T-helper 17 cell (primary cell): ENCODE data around the gene PPP1R12B. TPM values are rescaled to one million over a fixed set of nuclear protein-coding genes. Genes with fewer than 3 reads are reported as not detected.
A peak's percentile ranks its signal among the peaks of the same experiment; 100 is the strongest.
"Not testable (repeated sequence)": the region's sequence is repeated elsewhere in the genome, so short reads cannot be mapped to it uniquely, and the experiment has no call there.

ENCODE experiments used
- ATAC-seq: fragments of 150-1000 bp; cut with Tn5 transposase; 2 replicates; pipeline ENCODE4 v1.10.0; 2021; ENCODE audit warnings: mild to moderate bottlenecking, moderate library complexity
- DNase-seq, 3 donors: peaks; one replicate each; pipeline versions ENCODE4 v3.0.0 to v3.0.0-alpha.2; 2020 to 2021
- H3K9me3 ChIP-seq: one replicate; pipeline ENCODE4 v1.7.0; 2013; ENCODE audit warnings: low read length, mild to moderate bottlenecking; ENCODE audit not compliant: control insufficient read depth, poor library complexity, severe bottlenecking
- H3K27ac Mint-ChIP-seq: one replicate; pipeline ENCODE4 v1.8.0; 2022; ENCODE audit warnings: mild to moderate bottlenecking, moderate library complexity, mixed read lengths
- H3K27me3 Mint-ChIP-seq: one replicate; pipeline ENCODE4 v1.8.0; 2022; ENCODE audit warnings: mixed read lengths
- H3K36me3 Mint-ChIP-seq: one replicate; pipeline ENCODE4 v1.8.0; 2022; ENCODE audit warnings: low read depth, mixed read lengths
- H3K4me1 Mint-ChIP-seq: one replicate; pipeline ENCODE4 v1.8.0; 2022; ENCODE audit warnings: mild to moderate bottlenecking, mixed read lengths
- H3K4me3 Mint-ChIP-seq: one replicate; pipeline ENCODE4 v1.8.0; 2022; ENCODE audit warnings: mild to moderate bottlenecking, moderate library complexity, mixed read lengths
- total RNA-seq, 4 donors: library from RNA in 2 of 4; stranded (reverse) in 2 of 4; gene quantifications; one replicate each; pipeline ENCODE4 v1.2.3 and lab custom pipeline; 2022 to 2026

The PPP1R12B gene
- total RNA-seq, 2 donors from 2014 or later = 28.6 to 30.4 TPM

GRCh38 chr1:202451641-202452040 is 103.1 kb downstream of the PPP1R12B start:
- not testable (repeated sequence) for H3K36me3 Mint-ChIP-seq, ATAC-seq, H3K4me3 Mint-ChIP-seq, H3K9me3 ChIP-seq, H3K27me3 Mint-ChIP-seq, DNase-seq, H3K4me1 Mint-ChIP-seq, H3K27ac Mint-ChIP-seq

- Mint-ChIP-seq H3K27me3 (no peaks in the 10 kb centered on the region), H3K36me3 (peaks cover 4% of the 10 kb centered on the region)
- no peaks in the 10 kb centered on the region for H3K9me3 ChIP-seq
Observed at GRCh38 chr1:202452508-202452907, 104.0 kb downstream of the PPP1R12B start.

GRCh38 chr1:202456372-202457169 is 108.1 kb downstream of the PPP1R12B start:
- not testable (repeated sequence) for H3K4me1 Mint-ChIP-seq, H3K27ac Mint-ChIP-seq, H3K4me3 Mint-ChIP-seq, DNase-seq, H3K36me3 Mint-ChIP-seq, H3K9me3 ChIP-seq, H3K27me3 Mint-ChIP-seq, ATAC-seq

More at GRCh38 chr1:202452508-202452907, 104.0 kb downstream of the PPP1R12B start:
- Mint-ChIP-seq H3K27ac (no peak overlapping the region), H3K4me1 (peaks cover under 1% of the 10 kb centered on the region), H3K4me3 (no peak overlapping the region)
- DNase-seq = no peak
- ATAC-seq = no peak

GRCh38 chr1:202458651-202459050 is 110.2 kb downstream of the PPP1R12B start:
- H3K27ac Mint-ChIP-seq, H3K27me3 Mint-ChIP-seq, H3K36me3 Mint-ChIP-seq, H3K4me1 Mint-ChIP-seq, H3K9me3 ChIP-seq, DNase-seq, ATAC-seq, H3K4me3 Mint-ChIP-seq: not testable (repeated sequence)

- not testable (repeated sequence) for H3K4me1 Mint-ChIP-seq, H3K4me3 Mint-ChIP-seq, H3K9me3 ChIP-seq, H3K27me3 Mint-ChIP-seq, H3K36me3 Mint-ChIP-seq, DNase-seq, H3K27ac Mint-ChIP-seq, ATAC-seq
Observed at GRCh38 chr1:202459470-202460142, 111.1 kb downstream of the PPP1R12B start.

GRCh38 chr1:202460143-202460495 is 111.6 kb downstream of the PPP1R12B start:
- not testable (repeated sequence) for ATAC-seq, H3K27ac Mint-ChIP-seq, H3K4me3 Mint-ChIP-seq, H3K9me3 ChIP-seq, H3K36me3 Mint-ChIP-seq, H3K27me3 Mint-ChIP-seq, DNase-seq, H3K4me1 Mint-ChIP-seq

GRCh38 chr1:202462342-202463076 is 114.0 kb downstream of the PPP1R12B start:
- H3K4me1 Mint-ChIP-seq = peaks cover 3% of the 10 kb centered on the region
- H3K27ac Mint-ChIP-seq = peak overlapping the region; percentile 54
- peaks cover 5% of the 10 kb centered on the region for H3K36me3 Mint-ChIP-seq
- no peak overlapping the region for H3K4me3 Mint-ChIP-seq
- no peak for DNase-seq
- ATAC-seq = no peak
- H3K27me3 Mint-ChIP-seq = no peaks in the 10 kb centered on the region
- H3K9me3 ChIP-seq = no peaks in the 10 kb centered on the region

GRCh38 chr1:202464153-202464742 is 115.7 kb downstream of the PPP1R12B start:
- not testable (repeated sequence) for DNase-seq, H3K4me1 Mint-ChIP-seq
- ATAC-seq = peak; percentile 46

GRCh38 chr1:202465644-202466270 is 117.3 kb downstream of the PPP1R12B start:
- not testable (repeated sequence) for H3K4me1 Mint-ChIP-seq, H3K27me3 Mint-ChIP-seq, H3K4me3 Mint-ChIP-seq, ATAC-seq, H3K9me3 ChIP-seq, H3K27ac Mint-ChIP-seq, H3K36me3 Mint-ChIP-seq, DNase-seq

More at GRCh38 chr1:202464153-202464742, 115.7 kb downstream of the PPP1R12B start:
- not testable (repeated sequence) for H3K27ac Mint-ChIP-seq, H3K9me3 ChIP-seq, H3K4me3 Mint-ChIP-seq, H3K27me3 Mint-ChIP-seq, H3K36me3 Mint-ChIP-seq

- H3K27ac Mint-ChIP-seq, H3K9me3 ChIP-seq, DNase-seq, H3K4me3 Mint-ChIP-seq, H3K36me3 Mint-ChIP-seq, H3K27me3 Mint-ChIP-seq, H3K4me1 Mint-ChIP-seq, ATAC-seq: not testable (repeated sequence)
Observed at GRCh38 chr1:202466339-202466738, 117.8 kb downstream of the PPP1R12B start.

- not testable (repeated sequence) for DNase-seq, ATAC-seq, H3K36me3 Mint-ChIP-seq, H3K27ac Mint-ChIP-seq, H3K4me3 Mint-ChIP-seq, H3K27me3 Mint-ChIP-seq, H3K9me3 ChIP-seq, H3K4me1 Mint-ChIP-seq
Observed at GRCh38 chr1:202467381-202467780, 118.9 kb downstream of the PPP1R12B start.

- not testable (repeated sequence) for H3K36me3 Mint-ChIP-seq, H3K4me3 Mint-ChIP-seq, H3K27me3 Mint-ChIP-seq, H3K9me3 ChIP-seq, H3K4me1 Mint-ChIP-seq, H3K27ac Mint-ChIP-seq, ATAC-seq, DNase-seq
Observed at GRCh38 chr1:202468695-202469094, 120.2 kb downstream of the PPP1R12B start.

GRCh38 chr1:202469123-202469522 is 120.6 kb downstream of the PPP1R12B start:
- H3K36me3 Mint-ChIP-seq, H3K27me3 Mint-ChIP-seq, DNase-seq, H3K4me1 Mint-ChIP-seq, H3K9me3 ChIP-seq, H3K27ac Mint-ChIP-seq, ATAC-seq, H3K4me3 Mint-ChIP-seq: not testable (repeated sequence)
